Measurements from ENCODE around the gene CZIB.

Gene CZIB

GRCh38 chr1:53256511-53257453 lies 36.3 kb upstream of the CZIB start:
- DNase-seq (ENCODE audit: insufficient read length) (no peak), FAIRE-seq (no peak)
- TF ChIP-seq POLR2A (IDR thresholded peaks at IDR 0.05; ENCODE audit: low read depth, low read length) (no peak), TAF1 (IDR thresholded peaks at IDR 0.05; ENCODE audit: borderline replicate concordance, low read depth, low read length) (no peak), POLR2AphosphoS5 (IDR thresholded peaks at IDR 0.05; ENCODE audit: low read depth, low read length) (no peak)

DNA sequence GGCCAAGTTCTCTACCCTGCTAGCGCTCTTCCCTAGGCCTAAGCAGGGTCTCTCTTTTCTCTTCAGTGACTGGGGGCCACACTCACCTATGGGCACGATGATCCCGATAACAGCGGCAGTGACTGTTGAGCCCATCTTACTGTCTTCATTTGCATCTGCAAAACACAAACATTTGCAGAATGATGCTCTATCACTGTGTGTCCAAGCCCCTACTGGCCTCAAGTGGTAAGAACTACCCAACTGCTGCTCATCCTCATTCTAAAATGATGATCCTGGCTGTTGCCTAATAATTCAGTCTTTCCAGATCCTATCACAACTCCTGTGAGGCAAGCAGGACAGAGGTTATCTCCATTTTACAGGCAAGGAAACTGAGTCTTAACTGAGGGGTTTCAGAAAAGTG lies 34.6 kb upstream of the CZIB start:
- DNase-seq (ENCODE audit: insufficient read length) (no peak), FAIRE-seq (no peak)

DNA sequence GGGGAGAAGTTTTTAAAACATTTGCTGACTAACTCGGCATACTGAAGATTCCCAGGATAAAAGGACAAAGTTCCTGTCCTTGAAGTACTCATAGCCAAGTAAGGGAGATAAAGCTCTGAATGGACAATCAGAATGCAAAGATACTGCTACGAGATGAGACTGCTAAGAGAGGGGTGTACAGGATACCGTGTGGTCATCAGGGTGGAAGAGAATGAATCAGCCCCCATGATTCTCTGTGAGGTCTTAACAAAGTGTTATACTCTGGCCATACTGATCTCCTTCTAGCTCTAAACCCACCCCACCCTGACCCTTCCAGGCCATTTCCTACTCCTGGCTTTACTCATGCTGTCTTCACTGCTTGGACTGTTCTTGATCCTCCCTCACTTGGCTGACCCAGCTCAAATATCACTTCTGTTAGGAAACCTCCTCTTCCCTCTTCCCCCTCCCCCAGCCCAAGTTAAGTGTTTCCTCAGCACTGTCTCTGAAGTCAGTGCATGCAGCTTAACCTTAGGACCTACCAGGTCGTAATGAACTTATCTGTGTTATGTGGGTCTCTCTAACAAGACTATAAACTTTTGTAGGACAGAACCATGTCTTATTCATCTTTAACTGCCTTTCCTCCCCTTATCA lies 33.7 kb upstream of the CZIB start:
- DNase-seq (ENCODE audit: insufficient read length) (no peak), FAIRE-seq (no peak)
- TF ChIP-seq TAF1 (IDR thresholded peaks at IDR 0.05; ENCODE audit: borderline replicate concordance, low read depth, low read length): no peak
- TF ChIP-seq POLR2AphosphoS5 (IDR thresholded peaks at IDR 0.05; ENCODE audit: low read depth, low read length): no peak

More for the DNA sequence above, 34.6 kb upstream of the CZIB start:
- TF ChIP-seq POLR2AphosphoS5 (IDR thresholded peaks at IDR 0.05; ENCODE audit: low read depth, low read length): no peak
- no peak for TF ChIP-seq TAF1 (IDR thresholded peaks at IDR 0.05; ENCODE audit: borderline replicate concordance, low read depth, low read length)
- TF ChIP-seq POLR2A (IDR thresholded peaks at IDR 0.05; ENCODE audit: low read depth, low read length): no peak

GRCh38 chr1:53250325-53250724 lies 29.9 kb upstream of the CZIB start:
- DNase-seq (ENCODE audit: insufficient read length): no peak
- no peak for FAIRE-seq
- TF ChIP-seq TAF1 (IDR thresholded peaks at IDR 0.05; ENCODE audit: borderline replicate concordance, low read depth, low read length): no peak
- TF ChIP-seq POLR2AphosphoS5 (IDR thresholded peaks at IDR 0.05; ENCODE audit: low read depth, low read length): no peak
- TF ChIP-seq POLR2A (IDR thresholded peaks at IDR 0.05; ENCODE audit: low read depth, low read length): no peak

DNA sequence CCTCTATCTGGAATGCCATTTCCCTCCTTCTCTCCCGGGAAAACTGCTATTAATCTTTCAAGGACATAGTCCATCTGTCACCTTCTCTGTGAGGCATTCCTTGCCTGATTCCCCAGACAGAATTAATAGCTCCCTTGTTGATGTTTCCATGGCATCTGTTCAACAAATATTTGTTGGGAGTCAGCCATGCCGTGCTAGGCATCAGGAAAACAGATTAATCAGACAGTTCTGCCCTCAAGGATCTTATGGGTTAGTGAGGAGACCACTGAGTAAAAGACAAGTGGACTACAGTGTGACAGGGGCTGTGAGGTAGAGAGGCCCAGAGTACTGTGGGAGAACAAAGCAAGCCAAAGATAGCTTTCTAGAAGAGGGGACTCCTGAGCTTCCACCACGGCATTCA lies 29.3 kb upstream of the CZIB start:
- FAIRE-seq (no peak), DNase-seq (ENCODE audit: insufficient read length) (no peak)
- no peak for TF ChIP-seq POLR2AphosphoS5 (IDR thresholded peaks at IDR 0.05; ENCODE audit: low read depth, low read length)
- no peak for TF ChIP-seq TAF1 (IDR thresholded peaks at IDR 0.05; ENCODE audit: borderline replicate concordance, low read depth, low read length)
- TF ChIP-seq POLR2A (IDR thresholded peaks at IDR 0.05; ENCODE audit: low read depth, low read length): no peak

- DNase-seq (ENCODE audit: insufficient read length): no peak
- FAIRE-seq: no peak
- no peak for TF ChIP-seq POLR2A (IDR thresholded peaks at IDR 0.05; ENCODE audit: low read depth, low read length)
- TF ChIP-seq TAF1 (IDR thresholded peaks at IDR 0.05; ENCODE audit: borderline replicate concordance, low read depth, low read length): no peak
- no peak for TF ChIP-seq POLR2AphosphoS5 (IDR thresholded peaks at IDR 0.05; ENCODE audit: low read depth, low read length)
These were observed 26.1 kb upstream of the CZIB start for GRCh38 chr1:53246261-53247134.

DNA sequence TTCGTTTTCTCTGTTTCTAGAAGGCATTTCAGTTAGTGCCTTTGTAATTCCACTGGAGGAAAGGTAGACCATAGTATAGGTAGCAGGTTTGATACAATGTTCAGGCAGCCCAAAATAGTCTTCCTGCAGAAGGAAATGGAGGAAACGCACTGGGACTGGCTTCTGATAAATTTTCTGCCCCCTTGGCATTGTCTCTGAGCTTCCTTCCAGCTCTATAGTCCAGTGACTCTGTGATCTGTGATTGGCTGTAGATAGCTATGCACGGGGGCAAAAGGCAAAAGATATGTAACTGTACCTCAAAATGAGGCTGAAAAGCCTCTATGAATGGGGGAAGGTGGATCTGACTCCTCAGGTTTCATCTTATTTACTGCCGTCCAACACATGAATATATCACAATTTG lies 23.7 kb upstream of the CZIB start:
- TF ChIP-seq POLR2A (IDR thresholded peaks at IDR 0.05; ENCODE audit: low read depth, low read length) (no peak), TAF1 (IDR thresholded peaks at IDR 0.05; ENCODE audit: borderline replicate concordance, low read depth, low read length) (no peak), POLR2AphosphoS5 (IDR thresholded peaks at IDR 0.05; ENCODE audit: low read depth, low read length) (no peak)
- no peak for FAIRE-seq
- DNase-seq (ENCODE audit: insufficient read length): no peak

GRCh38 chr1:53242381-53242780 lies 21.9 kb upstream of the CZIB start:
- no peak for FAIRE-seq
- TF ChIP-seq POLR2AphosphoS5 (IDR thresholded peaks at IDR 0.05; ENCODE audit: low read depth, low read length) (no peak), POLR2A (IDR thresholded peaks at IDR 0.05; ENCODE audit: low read depth, low read length) (no peak), TAF1 (IDR thresholded peaks at IDR 0.05; ENCODE audit: borderline replicate concordance, low read depth, low read length) (no peak)
- DNase-seq (ENCODE audit: insufficient read length): no peak

DNA sequence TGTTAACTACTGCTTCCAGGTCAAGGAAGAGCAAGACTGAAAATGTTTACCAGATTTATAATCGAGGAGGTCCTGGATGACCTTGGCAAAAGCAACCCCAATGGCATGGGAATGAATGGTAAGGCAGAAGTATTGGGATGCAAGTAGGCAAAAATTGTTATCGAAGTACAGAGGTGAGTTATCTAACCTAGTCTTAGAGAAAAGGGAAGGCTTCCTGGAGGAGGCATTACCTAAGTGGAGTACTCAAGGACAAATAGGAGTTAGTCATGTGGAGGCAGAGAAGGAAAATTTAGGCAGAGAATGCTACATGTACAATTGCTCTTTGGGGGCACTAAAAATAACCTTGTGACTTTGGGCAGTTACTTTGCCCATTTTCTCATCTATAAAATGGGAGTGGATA lies 21.4 kb upstream of the CZIB start:
- FAIRE-seq (no peak), DNase-seq (ENCODE audit: insufficient read length) (no peak)
- TF ChIP-seq POLR2A (IDR thresholded peaks at IDR 0.05; ENCODE audit: low read depth, low read length) (no peak), POLR2AphosphoS5 (IDR thresholded peaks at IDR 0.05; ENCODE audit: low read depth, low read length) (no peak), TAF1 (IDR thresholded peaks at IDR 0.05; ENCODE audit: borderline replicate concordance, low read depth, low read length) (no peak)

GRCh38 chr1:53238197-53239155 lies 18.0 kb upstream of the CZIB start, which contains the start of gene MAGOH:
Gene MAGOH, minus strand, starts transcription at chr1:53238518. Its CDS starts 70 bp downstream, at chr1:53238448.
- peak; percentile 100 for FAIRE-seq
- DNase-seq (ENCODE audit: insufficient read length): peak; percentile 98
- peak; percentile 89 for TF ChIP-seq POLR2A (IDR thresholded peaks at IDR 0.05; ENCODE audit: low read depth, low read length)
- TF ChIP-seq TAF1 (IDR thresholded peaks at IDR 0.05; ENCODE audit: borderline replicate concordance, low read depth, low read length): peak; percentile 52; the same call in 1 of the 2 replicates
- peak; percentile 79 for TF ChIP-seq POLR2AphosphoS5 (IDR thresholded peaks at IDR 0.05; ENCODE audit: low read depth, low read length)

Measured in GM12892 (cell line).